Activated CD8-positive, alpha-beta memory T cell treated with anti-CD3 and anti-CD28 coated beads for 1 hour (primary cell): Measurements from ENCODE around the gene CYP1B1.
"Not testable (repeated sequence)": the region's sequence is repeated elsewhere in the genome, so short reads cannot be mapped to it uniquely, and the experiment has no call there.

Source experiments
- DNase-seq, 2 donors: peaks; one replicate each; pipeline ENCODE4 v3.0.0-alpha.2; 2020; ENCODE audit warnings: low read depth in 1 of 2; ENCODE audit errors: extremely low read depth in 1 of 2

The CYP1B1 gene

GRCh38 chr2:38037757-38038621, 38.0 kb downstream of the CYP1B1 start:
- DNase-seq: no peak

GRCh38 chr2:38037325-38037724, 38.6 kb downstream of the CYP1B1 start:
- DNase-seq: no peak

- DNase-seq: no peak
These were observed 40.0 kb downstream of the CYP1B1 start for GRCh38 chr2:38035968-38036367.

- no peak for DNase-seq
These were observed 42.3 kb downstream of the CYP1B1 start for GRCh38 chr2:38033646-38034045.

GRCh38 chr2:38032946-38033345, 43.0 kb downstream of the CYP1B1 start:
- DNase-seq: no peak

GRCh38 chr2:38030635-38031355, 45.2 kb downstream of the CYP1B1 start:
- DNase-seq: no peak

GRCh38 chr2:38029512-38029911, 46.4 kb downstream of the CYP1B1 start:
- no peak for DNase-seq

- DNase-seq: no peak
These were observed 47.1 kb downstream of the CYP1B1 start for GRCh38 chr2:38028829-38029228.

GRCh38 chr2:38026846-38027245, 49.1 kb downstream of the CYP1B1 start:
- DNase-seq: no peak

- no peak for DNase-seq
These were observed 54.4 kb downstream of the CYP1B1 start for GRCh38 chr2:38021589-38021988.

GRCh38 chr2:38020359-38021069, 55.4 kb downstream of the CYP1B1 start:
- not testable (repeated sequence) for DNase-seq

GRCh38 chr2:38017836-38018235, 58.1 kb downstream of the CYP1B1 start:
- DNase-seq: no peak
